Spleen (tissue), 11 donors: ENCODE results near the gene EMC10. TPM values are rescaled to one million over a fixed set of nuclear protein-coding genes. Genes with fewer than 3 reads are reported as not detected.

Experiments
- DNase-seq: peaks from one replicate; pipeline ENCODE4 v3.0.0-alpha.2; 2020
- H3K27ac ChIP-seq, 8 donors: fragments of 200-600 bp; sonication (generic) in 7 of 8; 1 replicate in 4 of 8; 2 replicates in 4 of 8; pipeline versions ENCODE4 v1.5.0 to v1.8.0; 2016 to 2021; ENCODE audit warnings: inconsistent platforms in 4 of 8, mild to moderate bottlenecking in 4 of 8, moderate library complexity in 1 of 8
- H3K27me3 ChIP-seq, 7 donors: fragments of 200-600 bp; sonication (generic) in 6 of 7; replicated peaks in 1 of 7; 1 replicate in 4 of 7; 2 replicates in 3 of 7; pipeline versions ENCODE4 v1.5.0 to v1.8.0; 2016 to 2021; ENCODE audit warnings: inconsistent platforms in 3 of 7, mild to moderate bottlenecking in 1 of 7
- H3K36me3 ChIP-seq, 6 donors: fragments of 200-600 bp; sonication (generic) in 5 of 6; 1 replicate in 4 of 6; 2 replicates in 2 of 6; pipeline versions ENCODE4 v1.5.0 to v1.8.0; 2016 to 2021; ENCODE audit warnings: inconsistent platforms in 2 of 6
- H3K4me1 ChIP-seq, 6 donors: fragments of 200-600 bp; sonication (generic) in 5 of 6; 1 replicate in 3 of 6; 2 replicates in 3 of 6; pipeline versions ENCODE4 v1.5.0 to v1.8.0; 2016 to 2021; ENCODE audit warnings: inconsistent platforms in 3 of 6
- H3K4me3 ChIP-seq, 8 donors: fragments of 200-600 bp; sonication (generic) in 7 of 8; 1 replicate in 4 of 8; 2 replicates in 4 of 8; pipeline versions ENCODE4 v1.5.0 to v1.8.0; 2016 to 2021; ENCODE audit warnings: inconsistent platforms in 4 of 8, mild to moderate bottlenecking in 4 of 8, moderate library complexity in 2 of 8
- H3K9me3 ChIP-seq, 8 donors: fragments of 200-600 bp; sonication (generic) in 7 of 8; 1 replicate in 4 of 8; 2 replicates in 4 of 8; pipeline versions ENCODE4 v1.5.0 to v1.8.0; 2016 to 2021; ENCODE audit warnings: inconsistent platforms in 4 of 8
- POLR2A ChIP-seq, 3 donors: fragments of 450-650 bp; IDR thresholded peaks; one replicate each; pipeline ENCODE4 v1.5.1; 2017; ENCODE audit warnings: antibody characterized with exemption in 3 of 3, mild to moderate bottlenecking in 1 of 3
- POLR2AphosphoS5 ChIP-seq, 3 donors: sonication (generic); formaldehyde crosslinking; IDR thresholded peaks; one replicate each; pipeline ENCODE4 v1.5.1; 2017; ENCODE audit warnings: antibody characterized with exemption in 3 of 3
- WGBS, 5 donors: extraction: QIAGEN DNeasy Blood & Tissue Kit in 3 of 5; methylation state at CpG; one replicate each; pipeline versions ENCODE4 v1.1.5 to v1.1.7; 2013 to 2018; 5-methylcytosine and 5-hydroxymethylcytosine counted together
- intact Hi-C: fragments of 100-400 bp; cut with DNase I; formaldehyde crosslinking; loops from one replicate; pipeline ENCODE4 v1.15.0; 2023; ENCODE audit warnings: low total_unique reads
- polyA plus RNA-seq, 3 donors: library from polyadenylated mRNA; stranded (reverse); fragments of 200-250 nt; gene quantifications; one replicate each; pipeline ENCODE4 v1.2.1, GENCODE V29; 2013
- total RNA-seq, 7 donors: library from RNA; depleted of rRNA in 3 of 7; stranded (reverse); fragments of >200 nt in 3 of 7; fragmentation: NEBNext Ultra II Directional in 4 of 7; extraction: Animal tissue kit (Norgen Biotek cat#: 25700) in 4 of 7; gene quantifications; one replicate each; pipeline versions ENCODE4 v1.1.0 to v1.2.1, GENCODE V29; 2016 to 2021
- TF ChIP-seq, protein P1 (sequence below), 11 experiments: fragments of 200-600 bp in 7 of 11; fragments of 450-650 bp in 4 of 11; sonication (generic) in 4 of 11; IDR thresholded peaks in 8 of 11; conservative IDR thresholded peaks in 3 of 11; 1 replicate in 7 of 11; 2 replicates in 4 of 11; pipeline versions ENCODE4 v1.4.0 to v1.8.0; 2016 to 2021; ENCODE audit warnings: antibody characterized with exemption in 11 of 11, inconsistent platforms in 4 of 11, mild to moderate bottlenecking in 1 of 11
- donor health status: healthy with polysubstance abuse.
- donor health status: DM: no; HTN: no; CAD: no; lungs with moderate emphysema.
- donor health status: DM: no; HTN: no; CAD: no.
- donor health status: Bipolar disorder and iron deficiency.
- donor health status: healthy.
- donor health status: DM: no; HTN: no; CAD: no.
- donor health status: DM: yes; HTN: yes; CAD: no.

The EMC10 gene
- total and polyA plus RNA-seq, 10 donors = 31.0 to 72.6 (median 60.1) TPM

GRCh38 chr19:50513746-50514345 lies 37.5 kb downstream of the EMC10 start, which contains the start of gene ASPDH:
Gene ASPDH (minus strand): TSS chr19:50513913. CDS start chr19:50513823, 90 bp downstream.
- peak; percentile 81 for DNase-seq
- WGBS, 5 donors = 53 to 72% (median 58%) methylated on average over 18 to 22 of the region's 22 CpGs
- Histone ChIP-seq H3K9me3 (no peaks in the 10 kb centered on the region), H3K27me3 (peaks cover 0 to 52% (median 5%) of the 10 kb centered on the region in 7 donors), H3K4me1 (peaks cover 0 to 20% (median 13%) of the 10 kb centered on the region in 6 donors), H3K27ac (no peak within 1 kb of the TSS), H3K4me3 (no peak within 1 kb of the TSS), H3K36me3 (no peaks in the 10 kb centered on the region)
- intact Hi-C loops = no loop called here
- TF ChIP-seq POLR2A (IDR thresholded peaks at IDR 0.05) (no peak), POLR2AphosphoS5 (IDR thresholded peaks at IDR 0.05) (peak in 1 of 3 donors; percentile 5)

DNA sequence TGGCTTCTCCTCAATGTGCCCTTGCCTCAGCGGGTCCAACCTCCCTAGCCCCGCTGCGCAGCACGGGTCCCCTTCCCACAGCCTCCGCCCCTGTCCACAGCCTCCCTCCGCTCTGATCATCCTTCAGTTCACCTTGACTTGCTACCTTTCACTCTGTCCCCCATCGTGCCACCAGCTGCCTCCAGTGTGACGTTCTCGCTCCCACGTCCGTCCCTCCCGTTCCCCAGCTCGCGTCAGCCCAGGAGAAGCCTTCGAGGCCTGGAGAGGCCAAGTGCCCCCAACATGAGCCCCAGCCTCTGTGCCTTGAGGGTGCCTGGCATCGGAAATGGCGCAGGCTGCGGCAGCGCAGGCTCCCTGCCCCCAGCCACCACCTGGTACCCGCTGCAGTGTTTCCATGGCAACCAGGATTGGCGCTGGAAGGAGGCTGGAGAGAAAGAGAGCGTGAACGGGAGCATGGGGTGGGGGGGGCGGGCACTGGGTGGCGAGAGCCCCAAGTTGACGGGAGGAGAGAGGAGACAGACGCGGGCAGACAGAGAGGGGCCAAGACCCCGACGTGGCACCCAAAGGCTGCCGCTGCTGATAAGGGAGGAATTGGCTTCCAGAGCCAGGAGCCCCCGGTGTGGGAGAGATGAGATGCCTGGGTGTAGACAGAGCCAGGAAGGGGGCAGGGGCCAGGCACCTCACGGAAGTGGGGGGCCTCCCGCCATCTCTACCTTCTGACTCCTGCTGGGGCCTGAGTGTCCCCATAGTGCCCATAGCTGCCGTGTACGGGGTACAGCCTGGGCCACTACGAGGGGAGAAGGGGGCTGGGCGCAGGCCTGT lies 38.2 kb downstream of the EMC10 start:
- H3K27me3 ChIP-seq = peaks cover 0 to 60% (median 5%) of the 10 kb centered on the region in 7 donors
- peaks cover 0 to 20% (median 13%) of the 10 kb centered on the region in 6 donors for H3K4me1 ChIP-seq
- peak in 2 of 3 donors; percentile 9 to 42 for TF ChIP-seq POLR2AphosphoS5 (IDR thresholded peaks at IDR 0.05)
- TF ChIP-seq, protein P1, sequence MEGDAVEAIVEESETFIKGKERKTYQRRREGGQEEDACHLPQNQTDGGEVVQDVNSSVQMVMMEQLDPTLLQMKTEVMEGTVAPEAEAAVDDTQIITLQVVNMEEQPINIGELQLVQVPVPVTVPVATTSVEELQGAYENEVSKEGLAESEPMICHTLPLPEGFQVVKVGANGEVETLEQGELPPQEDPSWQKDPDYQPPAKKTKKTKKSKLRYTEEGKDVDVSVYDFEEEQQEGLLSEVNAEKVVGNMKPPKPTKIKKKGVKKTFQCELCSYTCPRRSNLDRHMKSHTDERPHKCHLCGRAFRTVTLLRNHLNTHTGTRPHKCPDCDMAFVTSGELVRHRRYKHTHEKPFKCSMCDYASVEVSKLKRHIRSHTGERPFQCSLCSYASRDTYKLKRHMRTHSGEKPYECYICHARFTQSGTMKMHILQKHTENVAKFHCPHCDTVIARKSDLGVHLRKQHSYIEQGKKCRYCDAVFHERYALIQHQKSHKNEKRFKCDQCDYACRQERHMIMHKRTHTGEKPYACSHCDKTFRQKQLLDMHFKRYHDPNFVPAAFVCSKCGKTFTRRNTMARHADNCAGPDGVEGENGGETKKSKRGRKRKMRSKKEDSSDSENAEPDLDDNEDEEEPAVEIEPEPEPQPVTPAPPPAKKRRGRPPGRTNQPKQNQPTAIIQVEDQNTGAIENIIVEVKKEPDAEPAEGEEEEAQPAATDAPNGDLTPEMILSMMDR (IDR thresholded peaks at IDR 0.05 in 8 of 11, conservative IDR thresholded peaks at IDR 0.05 in 3 of 11) = no peak
- intact Hi-C loops = no loop called here
- H3K36me3 ChIP-seq = no peaks in the 10 kb centered on the region
- peak; percentile 74 for DNase-seq
- H3K4me3 ChIP-seq = no peak overlapping the region
- no peak overlapping the region for H3K27ac ChIP-seq
- WGBS, 5 donors = 43 to 63% (median 52%) methylated on average over 35 to 38 of the region's 38 CpGs
- H3K9me3 ChIP-seq = no peaks in the 10 kb centered on the region

DNA sequence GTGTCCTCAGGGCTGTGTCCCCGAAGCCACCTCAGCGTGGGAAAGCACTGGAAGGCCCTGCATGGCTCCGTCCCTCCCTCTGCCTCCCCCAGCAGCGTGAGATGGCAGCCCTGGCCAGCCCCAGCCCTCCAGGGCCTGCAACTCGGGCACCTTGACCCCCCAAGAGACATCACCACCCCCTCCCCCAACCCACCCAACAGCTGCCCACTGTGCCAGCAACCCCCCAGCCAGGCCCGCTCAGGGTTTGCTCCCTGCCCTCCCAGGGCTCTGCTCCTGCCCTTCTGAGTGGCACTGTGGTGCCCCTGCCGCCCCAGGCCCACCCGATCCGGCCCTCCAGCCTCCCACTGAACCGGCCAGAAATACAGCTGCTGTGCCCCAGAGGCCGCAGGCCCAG lies 38.9 kb downstream of the EMC10 start:
- WGBS, 5 donors = 56 to 78% (median 75%) methylated on average over 6 to 11 of the region's 11 CpGs
- TF ChIP-seq, protein P1 (IDR thresholded peaks at IDR 0.05 in 8 of 11, conservative IDR thresholded peaks at IDR 0.05 in 3 of 11) = no peak
- TF ChIP-seq POLR2AphosphoS5 (IDR thresholded peaks at IDR 0.05) = peak in 1 of 3 donors; percentile 14
- Histone ChIP-seq H3K4me1 (peaks cover 0 to 16% (median 9%) of the 10 kb centered on the region in 6 donors), H3K4me3 (no peak overlapping the region), H3K27ac (no peak overlapping the region), H3K36me3 (no peaks in the 10 kb centered on the region), H3K27me3 (peaks cover 0 to 60% (median 5%) of the 10 kb centered on the region in 7 donors), H3K9me3 (no peaks in the 10 kb centered on the region)
- intact Hi-C loops = no loop called here
- peak; percentile 75 for DNase-seq

GRCh38 chr19:50516456-50516855 lies 40.1 kb downstream of the EMC10 start:
- Histone ChIP-seq H3K27me3 (peaks cover 0 to 60% (median 5%) of the 10 kb centered on the region in 7 donors), H3K27ac (no peak overlapping the region), H3K4me3 (no peak overlapping the region), H3K9me3 (no peaks in the 10 kb centered on the region), H3K36me3 (no peaks in the 10 kb centered on the region), H3K4me1 (peaks cover 0 to 10% (median under 1%) of the 10 kb centered on the region in 6 donors)
- 63 to 72% (median 65%) methylated on average over 11 to 12 of the region's 12 CpGs for WGBS, 5 donors
- intact Hi-C loops = no loop called here
- peak; percentile 51 for DNase-seq
- TF ChIP-seq, protein P1 (IDR thresholded peaks at IDR 0.05 in 8 of 11, conservative IDR thresholded peaks at IDR 0.05 in 3 of 11) = no peak
- TF ChIP-seq POLR2A (IDR thresholded peaks at IDR 0.05) (no peak), POLR2AphosphoS5 (IDR thresholded peaks at IDR 0.05) (no peak)
